Measurements from ENCODE around the gene ADD1.
"Not testable (repeated sequence)": the region's sequence is repeated elsewhere in the genome, so short reads cannot be mapped to it uniquely, and the experiment has no call there.

The ADD1 gene

GRCh38 chr4:2944586-2945526 is 101.2 kb downstream of the ADD1 start:
- DNase-seq (ENCODE audit: low spot score): no peak

GRCh38 chr4:2945619-2946604 is 102.3 kb downstream of the ADD1 start:
- not testable (repeated sequence) for DNase-seq (ENCODE audit: low spot score)

- no peak for DNase-seq (ENCODE audit: low spot score)
These were observed 103.4 kb downstream of the ADD1 start for GRCh38 chr4:2946812-2947600.

- no peak for DNase-seq (ENCODE audit: low spot score)
These were observed 104.3 kb downstream of the ADD1 start for GRCh38 chr4:2947926-2948325.

- DNase-seq (ENCODE audit: low spot score): peak; percentile 58
These were observed 105.5 kb downstream of the ADD1 start for GRCh38 chr4:2948895-2949781.

- DNase-seq (ENCODE audit: low spot score): no peak
These were observed 106.1 kb downstream of the ADD1 start for GRCh38 chr4:2949782-2950125.

GRCh38 chr4:2950221-2950989 is 106.8 kb downstream of the ADD1 start:
- no peak for DNase-seq (ENCODE audit: low spot score)

GRCh38 chr4:2953496-2953895 is 109.9 kb downstream of the ADD1 start:
- no peak for DNase-seq (ENCODE audit: low spot score)

- DNase-seq (ENCODE audit: low spot score): no peak
These were observed 110.9 kb downstream of the ADD1 start for GRCh38 chr4:2954358-2955185.

- DNase-seq (ENCODE audit: low spot score): not testable (repeated sequence)
These were observed 111.8 kb downstream of the ADD1 start for GRCh38 chr4:2955186-2956044.

- DNase-seq (ENCODE audit: low spot score): no peak
These were observed 114.8 kb downstream of the ADD1 start for GRCh38 chr4:2958446-2958845.

- DNase-seq (ENCODE audit: low spot score): not testable (repeated sequence)
These were observed 116.8 kb downstream of the ADD1 start for GRCh38 chr4:2960450-2960849.

- DNase-seq (ENCODE audit: low spot score): no peak
These were observed 117.8 kb downstream of the ADD1 start for GRCh38 chr4:2961421-2961810.

GRCh38 chr4:2961811-2962441 is 118.3 kb downstream of the ADD1 start:
- DNase-seq (ENCODE audit: low spot score): no peak

- peak; percentile 56 for DNase-seq (ENCODE audit: low spot score)
These were observed 119.0 kb downstream of the ADD1 start for GRCh38 chr4:2962614-2963174.

- DNase-seq (ENCODE audit: low spot score): peak; percentile 99
These were observed 119.7 kb downstream of the ADD1 start, which contains the start of the genes GRK4 and NOP14 for GRCh38 chr4:2963175-2963965. Gene GRK4 (plus strand): TSS chr4:2963571. CDS start chr4:2964071, 500 bp downstream. Gene NOP14 (minus strand): TSS chr4:2963406. CDS start chr4:2963319, 87 bp downstream.
